Stimulated activated CD4-positive, alpha-beta T cell treated with anti-CD3 and anti-CD28 coated beads, Interleukin-2, amount 100 ng/mL, for 4 hours (primary cell): Measurements from ENCODE around the gene SAE1.

Experiments used
- DNase-seq: peaks from one replicate; pipeline ENCODE4 v3.0.0-alpha.2; 2020; ENCODE audit warnings: low read depth

SAE1 gene

GRCh38 chr19:47106821-47107201 lies 23.8 kb upstream of the SAE1 start:
- no peak for DNase-seq

GRCh38 chr19:47107202-47107952 lies 23.3 kb upstream of the SAE1 start:
- DNase-seq, result peak; percentile 20

- DNase-seq, result no peak
Measured at GRCh38 chr19:47107953-47108746, 22.5 kb upstream of the SAE1 start.

GRCh38 chr19:47109177-47109540 lies 21.5 kb upstream of the SAE1 start:
- no peak for DNase-seq

- DNase-seq, result peak; percentile 53
Measured at GRCh38 chr19:47109541-47110375, 20.9 kb upstream of the SAE1 start.

- DNase-seq, result peak; percentile 62
Measured at GRCh38 chr19:47110521-47111005, 20.1 kb upstream of the SAE1 start.

- DNase-seq, result peak; percentile 16
Measured at GRCh38 chr19:47111006-47111621, 19.5 kb upstream of the SAE1 start.

- DNase-seq, result no peak
Measured at GRCh38 chr19:47111682-47112165, 18.9 kb upstream of the SAE1 start.

GRCh38 chr19:47112166-47112996 lies 18.3 kb upstream of the SAE1 start:
- peak; percentile 92 for DNase-seq

GRCh38 chr19:47112997-47113849 lies 17.4 kb upstream of the SAE1 start, which contains the start of gene ZC3H4:
Gene ZC3H4 (minus strand): TSS chr19:47113776. CDS start chr19:47112584, 1,192 bp downstream.
- peak; percentile 100 for DNase-seq

- no peak for DNase-seq
Measured at GRCh38 chr19:47113850-47114651, 16.6 kb upstream of the SAE1 start.

- no peak for DNase-seq
Measured at GRCh38 chr19:47120470-47121067, 10.1 kb upstream of the SAE1 start.

GRCh38 chr19:47122359-47123335 lies 8.0 kb upstream of the SAE1 start:
- DNase-seq, result no peak

GRCh38 chr19:47123406-47123805 lies 7.2 kb upstream of the SAE1 start:
- no peak for DNase-seq

GRCh38 chr19:47124937-47125668 lies 5.5 kb upstream of the SAE1 start:
- no peak for DNase-seq

GRCh38 chr19:47125669-47125938 lies 5.0 kb upstream of the SAE1 start:
- no peak for DNase-seq

- DNase-seq, result no peak
Measured at GRCh38 chr19:47129579-47129978, 1.1 kb upstream of the SAE1 start.
